Measurements from ENCODE around the gene KRTAP3-2.

Gene KRTAP3-2

GRCh38 chr17:41024697-41025096 is 25.0 kb upstream of the KRTAP3-2 start:
- H3K27ac ChIP-seq (ENCODE audit: low read length): no peak overlapping the region
- H3K27me3 ChIP-seq (ENCODE audit: low read depth, low read length): no peaks in the 10 kb centered on the region
- H3K4me1 ChIP-seq (ENCODE audit: control insufficient read depth in 1 of 2, insufficient read depth in 2 of 2, low read length in 2 of 2): no peaks in the 10 kb centered on the region
- H3K36me3 ChIP-seq (ENCODE audit: control insufficient read depth in 1 of 2, insufficient read depth in 2 of 2, low read length in 2 of 2): no peaks in the 10 kb centered on the region
- H3K9me3 ChIP-seq (ENCODE audit: control insufficient read depth in 1 of 2, low read length in 2 of 2): peaks cover 0 to 5% of the 10 kb centered on the region in 2 donors
- no peak overlapping the region for H3K4me3 ChIP-seq (ENCODE audit: low read depth in 1 of 2, low read length in 2 of 2)

- Histone ChIP-seq H3K4me3 (ENCODE audit: low read depth in 1 of 2, low read length in 2 of 2) (no peak overlapping the region), H3K4me1 (ENCODE audit: control insufficient read depth in 1 of 2, insufficient read depth in 2 of 2, low read length in 2 of 2) (no peaks in the 10 kb centered on the region), H3K27me3 (ENCODE audit: low read depth, low read length) (no peaks in the 10 kb centered on the region), H3K27ac (ENCODE audit: low read length) (no peak overlapping the region), H3K9me3 (ENCODE audit: control insufficient read depth in 1 of 2, low read length in 2 of 2) (peaks cover 0 to 5% of the 10 kb centered on the region in 2 donors), H3K36me3 (ENCODE audit: control insufficient read depth in 1 of 2, insufficient read depth in 2 of 2, low read length in 2 of 2) (no peaks in the 10 kb centered on the region)
Measured at GRCh38 chr17:41020336-41020735, 20.6 kb upstream of the KRTAP3-2 start.

- Histone ChIP-seq H3K27me3 (ENCODE audit: low read depth, low read length) (no peaks in the 10 kb centered on the region), H3K36me3 (ENCODE audit: control insufficient read depth in 1 of 2, insufficient read depth in 2 of 2, low read length in 2 of 2) (no peaks in the 10 kb centered on the region), H3K4me3 (ENCODE audit: low read depth in 1 of 2, low read length in 2 of 2) (no peak overlapping the region), H3K27ac (ENCODE audit: low read length) (no peak overlapping the region), H3K9me3 (ENCODE audit: control insufficient read depth in 1 of 2, low read length in 2 of 2) (peaks cover 0 to 5% of the 10 kb centered on the region in 2 donors), H3K4me1 (ENCODE audit: control insufficient read depth in 1 of 2, insufficient read depth in 2 of 2, low read length in 2 of 2) (no peaks in the 10 kb centered on the region)
Measured at GRCh38 chr17:41019415-41019814, 19.7 kb upstream of the KRTAP3-2 start.

GRCh38 chr17:41018541-41018940 is 18.8 kb upstream of the KRTAP3-2 start:
- no peaks in the 10 kb centered on the region for H3K27me3 ChIP-seq (ENCODE audit: low read depth, low read length)
- H3K36me3 ChIP-seq (ENCODE audit: control insufficient read depth in 1 of 2, insufficient read depth in 2 of 2, low read length in 2 of 2): no peaks in the 10 kb centered on the region
- H3K9me3 ChIP-seq (ENCODE audit: control insufficient read depth in 1 of 2, low read length in 2 of 2): peaks cover 0 to 5% of the 10 kb centered on the region in 2 donors
- H3K4me1 ChIP-seq (ENCODE audit: control insufficient read depth in 1 of 2, insufficient read depth in 2 of 2, low read length in 2 of 2): no peaks in the 10 kb centered on the region
- no peak overlapping the region for H3K27ac ChIP-seq (ENCODE audit: low read length)
- no peak overlapping the region for H3K4me3 ChIP-seq (ENCODE audit: low read depth in 1 of 2, low read length in 2 of 2)

- peaks cover 0 to 5% of the 10 kb centered on the region in 2 donors for H3K9me3 ChIP-seq (ENCODE audit: control insufficient read depth in 1 of 2, low read length in 2 of 2)
Measured at GRCh38 chr17:41016578-41017215, 17.0 kb upstream of the KRTAP3-2 start.

GRCh38 chr17:41015454-41015853 is 15.7 kb upstream of the KRTAP3-2 start:
- Histone ChIP-seq H3K27ac (ENCODE audit: low read length) (no peak overlapping the region), H3K4me3 (ENCODE audit: low read depth in 1 of 2, low read length in 2 of 2) (no peak overlapping the region), H3K27me3 (ENCODE audit: low read depth, low read length) (no peaks in the 10 kb centered on the region), H3K4me1 (ENCODE audit: control insufficient read depth in 1 of 2, insufficient read depth in 2 of 2, low read length in 2 of 2) (no peaks in the 10 kb centered on the region), H3K9me3 (ENCODE audit: control insufficient read depth in 1 of 2, low read length in 2 of 2) (no peaks in the 10 kb centered on the region), H3K36me3 (ENCODE audit: control insufficient read depth in 1 of 2, insufficient read depth in 2 of 2, low read length in 2 of 2) (no peaks in the 10 kb centered on the region)

More at GRCh38 chr17:41016578-41017215, 17.0 kb upstream of the KRTAP3-2 start:
- H3K4me3 ChIP-seq (ENCODE audit: low read depth in 1 of 2, low read length in 2 of 2): no peak overlapping the region
- H3K4me1 ChIP-seq (ENCODE audit: control insufficient read depth in 1 of 2, insufficient read depth in 2 of 2, low read length in 2 of 2): no peaks in the 10 kb centered on the region
- no peaks in the 10 kb centered on the region for H3K36me3 ChIP-seq (ENCODE audit: control insufficient read depth in 1 of 2, insufficient read depth in 2 of 2, low read length in 2 of 2)
- H3K27me3 ChIP-seq (ENCODE audit: low read depth, low read length): no peaks in the 10 kb centered on the region
- H3K27ac ChIP-seq (ENCODE audit: low read length): no peak overlapping the region

- Histone ChIP-seq H3K36me3 (ENCODE audit: control insufficient read depth in 1 of 2, insufficient read depth in 2 of 2, low read length in 2 of 2) (no peaks in the 10 kb centered on the region), H3K9me3 (ENCODE audit: control insufficient read depth in 1 of 2, low read length in 2 of 2) (no peaks in the 10 kb centered on the region), H3K4me1 (ENCODE audit: control insufficient read depth in 1 of 2, insufficient read depth in 2 of 2, low read length in 2 of 2) (no peaks in the 10 kb centered on the region), H3K4me3 (ENCODE audit: low read depth in 1 of 2, low read length in 2 of 2) (no peak overlapping the region), H3K27me3 (ENCODE audit: low read depth, low read length) (no peaks in the 10 kb centered on the region), H3K27ac (ENCODE audit: low read length) (no peak overlapping the region)
Measured at GRCh38 chr17:41013606-41014005, 13.9 kb upstream of the KRTAP3-2 start.

- H3K9me3 ChIP-seq (ENCODE audit: control insufficient read depth in 1 of 2, low read length in 2 of 2): no peaks in the 10 kb centered on the region
- no peak overlapping the region for H3K4me3 ChIP-seq (ENCODE audit: low read depth in 1 of 2, low read length in 2 of 2)
- no peaks in the 10 kb centered on the region for H3K36me3 ChIP-seq (ENCODE audit: control insufficient read depth in 1 of 2, insufficient read depth in 2 of 2, low read length in 2 of 2)
- H3K27ac ChIP-seq (ENCODE audit: low read length): no peak overlapping the region
- H3K27me3 ChIP-seq (ENCODE audit: low read depth, low read length): no peaks in the 10 kb centered on the region
- H3K4me1 ChIP-seq (ENCODE audit: control insufficient read depth in 1 of 2, insufficient read depth in 2 of 2, low read length in 2 of 2): no peaks in the 10 kb centered on the region
Measured at GRCh38 chr17:41013181-41013580, 13.5 kb upstream of the KRTAP3-2 start.

GRCh38 chr17:41012326-41013120 is 12.8 kb upstream of the KRTAP3-2 start:
- H3K27ac ChIP-seq (ENCODE audit: low read length): no peak overlapping the region
- H3K4me1 ChIP-seq (ENCODE audit: control insufficient read depth in 1 of 2, insufficient read depth in 2 of 2, low read length in 2 of 2): no peaks in the 10 kb centered on the region
- no peaks in the 10 kb centered on the region for H3K27me3 ChIP-seq (ENCODE audit: low read depth, low read length)
- H3K36me3 ChIP-seq (ENCODE audit: control insufficient read depth in 1 of 2, insufficient read depth in 2 of 2, low read length in 2 of 2): no peaks in the 10 kb centered on the region
- H3K4me3 ChIP-seq (ENCODE audit: low read depth in 1 of 2, low read length in 2 of 2): no peak overlapping the region
- H3K9me3 ChIP-seq (ENCODE audit: control insufficient read depth in 1 of 2, low read length in 2 of 2): no peaks in the 10 kb centered on the region

- no peaks in the 10 kb centered on the region for H3K36me3 ChIP-seq (ENCODE audit: control insufficient read depth in 1 of 2, insufficient read depth in 2 of 2, low read length in 2 of 2)
- H3K9me3 ChIP-seq (ENCODE audit: control insufficient read depth in 1 of 2, low read length in 2 of 2): no peaks in the 10 kb centered on the region
- no peak overlapping the region for H3K27ac ChIP-seq (ENCODE audit: low read length)
- no peaks in the 10 kb centered on the region for H3K27me3 ChIP-seq (ENCODE audit: low read depth, low read length)
- H3K4me1 ChIP-seq (ENCODE audit: control insufficient read depth in 1 of 2, insufficient read depth in 2 of 2, low read length in 2 of 2): no peaks in the 10 kb centered on the region
- H3K4me3 ChIP-seq (ENCODE audit: low read depth in 1 of 2, low read length in 2 of 2): no peak overlapping the region
Measured at GRCh38 chr17:41010441-41010840, 10.7 kb upstream of the KRTAP3-2 start.

GRCh38 chr17:41009936-41010335 is 10.2 kb upstream of the KRTAP3-2 start:
- Histone ChIP-seq H3K27me3 (ENCODE audit: low read depth, low read length) (no peaks in the 10 kb centered on the region), H3K27ac (ENCODE audit: low read length) (no peak overlapping the region), H3K36me3 (ENCODE audit: control insufficient read depth in 1 of 2, insufficient read depth in 2 of 2, low read length in 2 of 2) (no peaks in the 10 kb centered on the region), H3K4me1 (ENCODE audit: control insufficient read depth in 1 of 2, insufficient read depth in 2 of 2, low read length in 2 of 2) (no peaks in the 10 kb centered on the region), H3K4me3 (ENCODE audit: low read depth in 1 of 2, low read length in 2 of 2) (no peak overlapping the region), H3K9me3 (ENCODE audit: control insufficient read depth in 1 of 2, low read length in 2 of 2) (no peaks in the 10 kb centered on the region)

Data from muscle layer of duodenum (tissue), 2 donors.